Activated CD8-positive, alpha-beta memory T cell treated with anti-CD3 and anti-CD28 coated beads, Interleukin-2, amount 50 U/mL, for 24 hours (primary cell): ENCODE measurements around the gene FANCC.

Source experiments
- DNase-seq: peaks from one replicate; pipeline ENCODE4 v3.0.0-alpha.2; 2020; ENCODE audit errors: extremely low read depth

The FANCC gene

GRCh38 chr9:95317119-95317892 lies at the start of gene FANCC:
Gene FANCC (minus strand): TSS chr9:95317709. CDS start chr9:95249291, 68,418 bp downstream.
- DNase-seq, result peak; percentile 67

DNA sequence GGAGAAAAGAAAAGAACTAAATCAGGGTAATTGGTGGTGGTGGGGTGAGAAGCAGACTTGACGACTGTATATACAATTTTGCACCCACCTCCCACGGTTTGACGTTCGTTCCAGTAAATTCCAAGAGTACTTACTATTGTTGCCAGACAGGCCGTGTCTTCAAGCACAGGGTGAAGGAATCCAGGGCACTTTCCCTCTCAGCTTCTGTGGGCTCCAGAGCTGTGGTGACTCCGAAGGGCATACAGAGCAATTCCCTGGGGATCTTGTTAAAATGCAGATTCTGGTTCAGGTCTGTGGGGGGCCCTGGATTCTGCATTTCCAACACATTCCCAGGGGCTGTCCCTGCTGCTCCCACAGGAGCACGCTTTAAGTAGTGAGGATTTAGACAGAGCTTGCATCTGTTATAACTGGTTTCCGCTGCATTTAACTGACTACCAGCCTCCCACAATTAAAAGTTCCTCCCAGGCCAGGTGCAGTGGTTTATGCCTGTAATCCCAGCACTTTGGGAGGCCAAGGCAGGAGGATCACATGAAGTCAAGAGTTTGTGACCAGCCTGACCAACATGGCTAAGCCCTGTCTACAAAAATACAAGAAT lies 49.3 kb upstream of the FANCC start:
- no peak for DNase-seq

- no peak for DNase-seq
Measured at GRCh38 chr9:95365766-95366165, 48.3 kb upstream of the FANCC start.

DNA sequence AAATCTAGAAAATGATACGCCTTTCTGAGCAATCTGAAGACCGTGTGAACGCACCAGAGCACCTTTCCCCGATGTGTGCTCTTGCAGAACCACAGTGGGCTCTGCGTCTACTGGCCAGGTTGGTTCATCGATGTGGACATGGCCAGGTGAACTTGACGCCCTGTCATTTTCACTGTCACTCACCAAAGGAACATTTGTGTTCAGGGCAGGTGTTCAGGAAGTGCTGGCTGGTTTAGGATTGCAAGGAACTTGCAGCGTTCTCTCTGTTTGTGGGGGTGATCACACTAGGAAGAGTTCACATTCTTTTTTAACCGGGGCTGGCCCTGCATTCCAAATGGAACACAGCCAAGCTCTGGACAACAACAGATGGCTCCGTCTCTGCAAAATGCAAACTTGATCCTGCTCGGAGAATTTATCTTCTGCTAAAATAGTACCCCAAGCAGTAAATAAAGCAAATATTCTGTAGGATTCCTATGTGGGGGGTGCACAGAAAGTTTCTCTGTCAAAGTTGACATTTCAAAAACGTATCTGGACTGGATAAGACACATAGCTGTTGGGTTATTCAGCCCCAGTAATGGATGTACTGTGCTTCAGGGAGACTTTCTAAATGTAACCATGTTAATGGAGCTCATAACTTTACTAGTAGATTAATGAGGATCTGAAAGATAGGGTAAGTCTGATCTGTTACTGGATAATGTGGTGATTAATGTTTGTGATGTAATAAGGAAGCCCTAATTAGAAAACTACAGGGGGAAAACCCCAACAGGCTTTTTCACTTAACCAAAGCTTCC lies 45.7 kb upstream of the FANCC start:
- no peak for DNase-seq

DNA sequence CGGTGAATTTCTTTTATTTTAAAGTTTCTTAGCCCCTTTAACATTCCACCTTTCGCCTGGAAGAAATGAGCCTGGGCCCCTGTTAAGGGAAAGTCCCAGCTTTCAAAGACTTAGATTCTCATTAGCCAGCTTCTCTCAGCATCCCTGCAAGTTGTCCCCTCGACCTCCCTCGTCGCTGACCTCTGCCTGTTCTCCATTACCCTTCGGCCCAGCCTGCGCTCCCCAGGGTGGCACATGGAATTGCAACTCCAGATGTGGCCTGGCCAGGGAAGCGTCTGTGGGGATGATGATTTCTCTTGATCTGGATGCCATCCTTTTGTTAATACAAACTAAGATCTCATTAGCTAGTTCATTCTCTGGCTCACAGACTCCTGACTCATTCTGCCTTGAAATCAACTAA lies 43.4 kb upstream of the FANCC start:
- no peak for DNase-seq

- no peak for DNase-seq
Measured at GRCh38 chr9:95357316-95357715, 39.8 kb upstream of the FANCC start.

GRCh38 chr9:95355500-95355899 lies 38.0 kb upstream of the FANCC start:
- no peak for DNase-seq

GRCh38 chr9:95351051-95351450 lies 33.5 kb upstream of the FANCC start:
- no peak for DNase-seq

GRCh38 chr9:95350266-95350665 lies 32.8 kb upstream of the FANCC start:
- no peak for DNase-seq

DNA sequence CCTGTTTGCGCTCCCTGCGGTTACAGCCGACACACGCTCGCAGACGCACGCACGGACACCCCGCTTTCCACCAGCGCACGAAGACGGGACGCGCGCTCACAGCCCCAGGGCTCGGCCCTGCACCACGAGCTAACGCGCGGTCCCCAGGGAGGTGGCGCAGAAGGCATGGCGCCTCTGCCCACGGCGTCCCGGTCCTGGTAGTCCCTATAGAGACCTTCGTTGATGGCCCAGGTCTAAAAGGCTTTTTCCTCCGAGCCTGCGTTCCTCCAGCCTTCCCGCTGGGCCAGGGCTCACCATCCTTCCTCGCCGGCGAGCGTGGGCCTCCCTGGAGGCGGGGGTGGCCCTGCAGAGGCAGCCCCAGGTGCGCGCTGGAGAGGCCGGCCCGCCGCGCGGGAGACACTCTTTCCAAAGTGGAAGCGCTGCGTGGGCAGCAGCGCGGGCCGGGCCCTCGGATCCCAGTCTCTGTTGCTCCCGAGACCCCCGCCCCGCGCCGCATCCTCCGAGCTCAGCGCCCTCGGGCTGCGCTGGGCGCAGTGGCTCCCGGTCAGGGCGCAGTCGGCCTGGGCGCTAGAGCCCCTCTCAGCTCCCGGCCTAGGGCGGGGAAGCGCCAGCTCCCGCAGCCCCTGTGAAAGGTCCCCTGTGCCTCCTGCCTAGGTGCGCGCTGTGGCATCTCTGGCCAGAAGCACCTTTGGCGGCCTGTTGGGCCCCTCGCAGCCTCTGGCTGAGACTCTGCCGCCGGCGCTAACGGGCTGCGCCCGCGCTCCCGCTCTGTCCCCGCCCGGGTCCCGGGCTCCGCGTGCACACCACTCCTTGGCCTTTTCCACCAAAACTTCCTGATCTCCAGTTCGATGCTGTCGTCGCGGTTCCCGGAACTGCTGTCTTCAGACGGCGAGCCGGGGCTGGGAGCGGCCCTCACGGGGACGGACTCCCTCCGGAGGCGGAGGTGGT lies 31.9 kb upstream of the FANCC start:
- no peak for DNase-seq

GRCh38 chr9:95346021-95346420 lies 28.5 kb upstream of the FANCC start:
- no peak for DNase-seq

GRCh38 chr9:95344735-95345325 lies 27.3 kb upstream of the FANCC start:
- DNase-seq, result no peak

DNA sequence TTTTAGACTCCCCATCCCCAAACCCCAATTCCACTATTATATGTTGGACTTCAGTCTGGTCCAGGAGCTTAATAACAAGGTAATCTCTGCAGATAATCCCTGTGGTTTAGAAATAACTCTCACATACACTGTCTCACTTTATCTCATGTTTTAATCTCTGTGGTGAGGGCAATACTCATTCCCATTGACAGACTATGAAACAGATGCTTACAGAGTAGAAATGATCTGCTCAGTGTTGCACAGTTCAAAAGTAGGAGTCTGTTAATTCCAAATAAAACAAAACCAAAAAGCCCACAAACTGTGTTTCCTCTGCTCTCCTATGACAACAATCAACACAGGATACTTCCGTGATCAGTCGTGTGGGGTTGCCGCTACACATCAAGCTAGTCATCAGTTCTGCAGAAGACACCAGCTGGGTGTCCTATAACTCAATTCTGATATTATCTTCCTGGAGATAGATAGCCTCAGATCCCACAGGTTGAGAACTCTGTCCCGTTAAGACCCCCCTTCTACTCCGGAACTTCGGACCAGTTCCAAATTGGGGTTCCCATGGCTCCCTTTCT lies 26.3 kb upstream of the FANCC start:
- no peak for DNase-seq

DNA sequence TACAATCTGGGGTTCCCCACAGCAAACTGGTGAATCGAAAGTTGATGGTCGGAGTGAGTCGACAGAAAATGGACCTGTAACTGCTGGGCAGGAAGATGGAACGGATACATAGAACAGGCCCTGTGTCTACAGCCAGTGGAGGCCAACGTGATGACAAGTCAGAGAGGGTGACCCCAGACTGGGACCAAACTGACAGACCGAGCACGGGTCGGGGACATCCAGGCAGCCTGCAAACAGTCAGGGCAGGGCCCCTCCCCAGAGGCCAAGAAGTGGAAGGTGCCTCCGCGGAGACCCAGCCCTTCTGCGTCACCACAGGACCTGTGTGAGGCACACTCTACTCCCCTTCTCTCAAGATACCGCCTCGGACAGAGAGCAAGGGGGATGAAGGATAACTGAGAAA lies 25.1 kb upstream of the FANCC start:
- DNase-seq, result no peak

DNA sequence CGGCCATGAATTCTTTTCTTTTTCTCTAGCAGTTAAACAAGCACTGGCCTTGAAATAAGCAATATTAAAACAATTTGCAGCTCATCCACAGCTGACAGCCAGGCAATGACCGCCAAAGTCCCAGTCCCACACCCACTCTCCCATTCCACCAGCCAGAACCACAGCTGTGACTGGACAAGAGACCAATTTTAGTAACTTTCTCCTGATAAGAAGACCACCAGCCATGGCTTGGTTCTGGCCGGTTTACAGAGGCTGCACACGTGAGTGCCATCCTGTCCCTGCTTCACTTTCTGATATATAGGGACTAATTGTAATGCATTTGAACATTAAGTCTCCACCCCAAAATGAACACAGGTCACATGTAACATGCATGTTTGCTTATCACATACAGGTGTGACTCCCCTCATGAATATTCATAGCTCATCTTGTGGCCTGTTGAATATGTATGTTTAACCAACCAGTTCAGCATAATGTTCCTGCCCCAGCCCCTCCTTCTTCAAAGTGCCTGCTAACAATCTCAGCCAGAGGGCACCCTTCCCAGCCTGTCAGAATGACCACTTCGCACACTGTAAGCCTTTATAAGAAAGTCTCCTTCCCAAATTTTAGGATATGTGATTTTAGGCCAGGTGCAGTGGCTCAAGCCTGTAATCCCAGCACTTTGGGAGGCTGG lies 23.9 kb upstream of the FANCC start:
- no peak for DNase-seq

GRCh38 chr9:95338243-95338642 lies 20.7 kb upstream of the FANCC start:
- DNase-seq, result no peak

GRCh38 chr9:95336281-95336680 lies 18.8 kb upstream of the FANCC start:
- no peak for DNase-seq

- no peak for DNase-seq
Measured at GRCh38 chr9:95333426-95333825, 15.9 kb upstream of the FANCC start.

- DNase-seq, result no peak
Measured at GRCh38 chr9:95332860-95333259, 15.4 kb upstream of the FANCC start.

GRCh38 chr9:95330720-95331404 lies 13.4 kb upstream of the FANCC start:
- no peak for DNase-seq
